Uterus (tissue), 4 donors: Measurements from ENCODE around the gene MYH16. TPM values are rescaled to one million over a fixed set of nuclear protein-coding genes. Genes with fewer than 3 reads are reported as not detected.

ENCODE experiments used
- DNase-seq, 2 donors: peaks; one replicate each; pipeline ENCODE4 v3.0.0-alpha.2; 2019 to 2020
- H3K27ac ChIP-seq, 2 donors: fragments of 200-600 bp; sonication (generic); 1 replicate in 1 of 2; 2 replicates in 1 of 2; pipeline ENCODE4 v1.5.1; 2016 to 2018
- H3K27me3 ChIP-seq, 2 donors: fragments of 200-600 bp; sonication (generic); one replicate each; pipeline ENCODE4 v1.5.1; 2018 to 2019; ENCODE audit warnings: control low read depth in 1 of 2
- H3K36me3 ChIP-seq, 2 donors: fragments of 200-600 bp; sonication (generic); one replicate each; pipeline ENCODE4 v1.5.1; 2019; ENCODE audit warnings: control low read depth in 1 of 2
- H3K4me1 ChIP-seq, 2 donors: fragments of 200-600 bp; sonication (generic); one replicate each; pipeline ENCODE4 v1.5.1; 2018 to 2019; ENCODE audit warnings: control low read depth in 1 of 2
- H3K4me3 ChIP-seq, 2 donors: fragments of 200-600 bp; sonication (generic); 1 replicate in 1 of 2; 2 replicates in 1 of 2; pipeline ENCODE4 v1.5.1; 2018 to 2019; ENCODE audit warnings: mild to moderate bottlenecking in 1 of 2
- H3K9me3 ChIP-seq, 2 donors: fragments of 200-600 bp; sonication (generic); one replicate each; pipeline ENCODE4 v1.5.1; 2019; ENCODE audit warnings: control low read depth in 1 of 2
- POLR2A ChIP-seq, 2 donors: fragments of 450-650 bp; IDR thresholded peaks; one replicate each; pipeline ENCODE4 v1.6.1; 2016; ENCODE audit warnings: antibody characterized with exemption in 2 of 2, mild to moderate bottlenecking in 1 of 2, moderate library complexity in 1 of 2
- intact Hi-C: fragments of 100-400 bp; cut with DNase I; formaldehyde crosslinking; loops from one replicate; pipeline ENCODE4 v1.15.1; 2023; ENCODE audit warnings: low total_unique reads
- total RNA-seq, 4 donors: library from RNA; depleted of rRNA in 3 of 4; stranded (reverse); fragments of >200 nt in 3 of 4; gene quantifications; one replicate each; pipeline versions ENCODE4 v1.1.0 to v1.2.4, GENCODE V29; 2014 to 2023
- TF ChIP-seq, protein P1 (sequence below), 4 experiments: fragments of 200-600 bp in 2 of 4; fragments of 450-650 bp in 2 of 4; sonication (generic) in 2 of 4; IDR thresholded peaks; one replicate each; pipeline ENCODE4 v1.5.1; 2016 to 2019; ENCODE audit warnings: antibody characterized with exemption in 4 of 4, mild to moderate bottlenecking in 2 of 4, moderate library complexity in 1 of 4
- donor health status: DM: yes; HTN: yes; CAD: no.

MYH16 gene
- total RNA-seq, 4 donors from 2014 or later: not detected

DNA sequence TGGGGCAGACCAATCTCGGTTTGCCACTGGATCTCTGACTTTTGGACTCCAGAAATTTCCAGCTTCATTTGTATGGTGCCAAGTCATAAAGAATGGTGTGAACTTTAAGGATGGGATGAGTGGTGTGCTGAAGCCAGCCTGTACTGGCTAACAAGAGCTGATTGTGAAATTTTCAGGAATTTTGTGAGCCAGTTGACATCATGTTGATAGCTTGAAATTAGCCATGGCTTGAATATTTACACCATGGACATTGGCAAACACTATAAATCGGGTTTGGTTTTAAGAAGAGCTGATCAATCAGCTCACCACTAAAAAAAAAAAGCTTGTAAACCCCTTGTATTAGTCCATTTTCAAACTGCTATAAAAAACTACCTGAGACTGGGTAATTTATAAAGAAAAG lies 14.1 kb upstream of the MYH16 start:
- Histone ChIP-seq H3K9me3 (no peaks in the 10 kb centered on the region), H3K36me3 (no peaks in the 10 kb centered on the region), H3K4me1 (no peaks in the 10 kb centered on the region), H3K27ac (no peak overlapping the region), H3K4me3 (no peak overlapping the region), H3K27me3 (no peaks in the 10 kb centered on the region)
- DNase-seq: no peak
- TF ChIP-seq, protein P1, sequence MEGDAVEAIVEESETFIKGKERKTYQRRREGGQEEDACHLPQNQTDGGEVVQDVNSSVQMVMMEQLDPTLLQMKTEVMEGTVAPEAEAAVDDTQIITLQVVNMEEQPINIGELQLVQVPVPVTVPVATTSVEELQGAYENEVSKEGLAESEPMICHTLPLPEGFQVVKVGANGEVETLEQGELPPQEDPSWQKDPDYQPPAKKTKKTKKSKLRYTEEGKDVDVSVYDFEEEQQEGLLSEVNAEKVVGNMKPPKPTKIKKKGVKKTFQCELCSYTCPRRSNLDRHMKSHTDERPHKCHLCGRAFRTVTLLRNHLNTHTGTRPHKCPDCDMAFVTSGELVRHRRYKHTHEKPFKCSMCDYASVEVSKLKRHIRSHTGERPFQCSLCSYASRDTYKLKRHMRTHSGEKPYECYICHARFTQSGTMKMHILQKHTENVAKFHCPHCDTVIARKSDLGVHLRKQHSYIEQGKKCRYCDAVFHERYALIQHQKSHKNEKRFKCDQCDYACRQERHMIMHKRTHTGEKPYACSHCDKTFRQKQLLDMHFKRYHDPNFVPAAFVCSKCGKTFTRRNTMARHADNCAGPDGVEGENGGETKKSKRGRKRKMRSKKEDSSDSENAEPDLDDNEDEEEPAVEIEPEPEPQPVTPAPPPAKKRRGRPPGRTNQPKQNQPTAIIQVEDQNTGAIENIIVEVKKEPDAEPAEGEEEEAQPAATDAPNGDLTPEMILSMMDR (IDR thresholded peaks at IDR 0.05): no peak
- TF ChIP-seq POLR2A (IDR thresholded peaks at IDR 0.05): no peak
- intact Hi-C loops: no loop called here

DNA sequence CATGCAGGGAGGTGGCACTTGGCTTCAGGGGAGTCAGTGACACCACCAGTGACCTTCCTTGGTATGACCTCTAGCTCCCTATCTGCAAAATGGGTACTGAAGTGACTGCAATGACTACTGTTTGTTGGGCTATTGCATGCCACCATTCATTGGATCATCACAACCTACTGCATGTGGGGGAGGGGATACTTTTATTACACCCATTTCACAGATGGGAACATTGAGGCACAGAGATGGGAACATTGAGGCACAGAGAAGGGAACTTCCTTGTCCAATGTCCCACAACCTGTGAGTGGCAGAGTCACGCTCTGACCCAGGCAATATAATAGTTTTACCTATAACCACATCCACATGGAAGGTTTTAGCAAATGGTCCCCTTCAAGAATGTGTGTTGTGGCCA lies 12.2 kb upstream of the MYH16 start:
- DNase-seq: no peak
- Histone ChIP-seq H3K4me1 (no peaks in the 10 kb centered on the region), H3K27ac (no peak overlapping the region), H3K36me3 (no peaks in the 10 kb centered on the region), H3K4me3 (no peak overlapping the region), H3K9me3 (no peaks in the 10 kb centered on the region), H3K27me3 (no peaks in the 10 kb centered on the region)
- intact Hi-C loops: no loop called here
- TF ChIP-seq, protein P1 (IDR thresholded peaks at IDR 0.05): no peak
- TF ChIP-seq POLR2A (IDR thresholded peaks at IDR 0.05): no peak

DNA sequence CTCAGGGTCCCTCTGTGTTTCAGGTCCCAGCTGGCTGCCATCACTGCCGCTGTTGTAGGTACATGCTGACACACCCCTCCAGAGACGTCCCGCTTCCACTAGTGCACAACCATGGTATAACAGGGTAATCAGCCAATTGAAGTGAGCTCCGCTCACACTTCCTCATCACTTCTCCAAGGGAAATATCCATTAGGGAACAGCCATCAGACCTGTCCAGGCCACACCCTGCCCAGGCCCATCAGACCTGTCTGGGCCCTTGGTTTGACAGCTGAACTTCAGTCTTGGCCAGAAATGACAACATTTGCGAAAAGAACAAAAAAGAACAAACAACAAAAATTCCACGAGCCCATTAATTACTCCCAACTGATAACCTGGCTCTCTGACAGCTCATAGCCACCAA lies 11.0 kb upstream of the MYH16 start:
- intact Hi-C loops: no loop called here
- no peaks in the 10 kb centered on the region for H3K36me3 ChIP-seq

DNA sequence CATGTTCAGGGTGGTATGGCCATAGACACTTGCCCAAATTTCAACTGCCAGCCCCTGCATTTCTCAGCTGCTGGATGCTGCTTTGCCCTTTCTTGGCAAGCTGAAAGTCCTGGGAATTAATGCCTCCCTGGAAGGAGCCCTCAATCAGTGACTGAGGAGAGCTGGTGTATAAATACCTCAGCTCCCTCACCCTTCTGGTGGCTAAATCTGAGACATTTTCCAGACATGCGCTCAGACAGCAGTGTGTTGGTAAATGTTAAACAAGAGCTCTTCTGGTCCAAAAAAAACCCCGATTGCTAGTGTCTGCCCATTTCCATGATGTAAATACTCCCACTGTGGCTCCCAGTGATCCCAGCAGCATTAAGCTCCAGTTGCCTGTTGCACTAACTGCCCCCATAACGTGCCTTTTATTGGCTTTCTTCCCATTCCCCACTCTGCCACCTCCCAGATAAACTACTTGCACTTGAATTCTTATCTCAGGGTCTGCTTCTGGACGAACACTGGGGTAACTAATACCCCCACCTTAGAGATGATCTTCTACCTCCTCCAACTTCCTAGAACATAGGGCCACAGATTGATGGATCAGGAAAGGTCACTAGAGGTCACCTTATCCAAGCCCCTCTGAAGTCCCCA lies 6.7 kb upstream of the MYH16 start:
- intact Hi-C loops: no loop called here
- DNase-seq: no peak
- Histone ChIP-seq H3K4me3 (no peak overlapping the region), H3K4me1 (no peaks in the 10 kb centered on the region), H3K9me3 (no peaks in the 10 kb centered on the region), H3K27ac (no peak overlapping the region), H3K36me3 (no peaks in the 10 kb centered on the region), H3K27me3 (no peaks in the 10 kb centered on the region)
- TF ChIP-seq, protein P1 (IDR thresholded peaks at IDR 0.05): no peak
- TF ChIP-seq POLR2A (IDR thresholded peaks at IDR 0.05): no peak

More for the DNA sequence above, 11.0 kb upstream of the MYH16 start:
- no peak overlapping the region for H3K4me3 ChIP-seq
- H3K27ac ChIP-seq: no peak overlapping the region
- no peaks in the 10 kb centered on the region for H3K9me3 ChIP-seq
- no peak for DNase-seq
- H3K4me1 ChIP-seq: no peaks in the 10 kb centered on the region
- H3K27me3 ChIP-seq: no peaks in the 10 kb centered on the region
- no peak for TF ChIP-seq POLR2A (IDR thresholded peaks at IDR 0.05)
- TF ChIP-seq, protein P1 (IDR thresholded peaks at IDR 0.05): no peak

DNA sequence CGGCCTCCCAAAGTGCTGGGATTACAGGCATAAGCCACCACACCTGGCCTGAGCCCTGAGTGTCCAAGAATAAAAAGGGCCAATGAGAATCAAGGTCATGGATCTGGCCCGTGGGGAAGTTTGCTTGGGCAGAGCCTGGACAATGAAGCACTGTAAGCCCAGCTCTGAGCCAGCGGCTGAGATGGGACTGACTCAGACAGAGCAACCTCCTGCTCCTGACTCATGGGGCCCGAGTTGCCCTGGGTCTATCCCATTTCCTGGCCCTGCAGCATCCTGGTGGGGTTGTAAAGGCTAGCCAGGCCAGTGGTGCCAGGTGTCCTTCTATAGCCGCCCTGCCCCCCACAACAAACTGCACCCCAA lies 5.2 kb upstream of the MYH16 start:
- no peak for DNase-seq
- H3K4me1 ChIP-seq: no peaks in the 10 kb centered on the region
- no peak for TF ChIP-seq POLR2A (IDR thresholded peaks at IDR 0.05)
- TF ChIP-seq, protein P1 (IDR thresholded peaks at IDR 0.05): no peak
- no peak overlapping the region for H3K4me3 ChIP-seq
- no peaks in the 10 kb centered on the region for H3K36me3 ChIP-seq
- H3K27ac ChIP-seq: no peak overlapping the region
- intact Hi-C loops: no loop called here
- no peaks in the 10 kb centered on the region for H3K9me3 ChIP-seq
- H3K27me3 ChIP-seq: no peaks in the 10 kb centered on the region
